Caco-2 (cell line): ENCODE data around the gene PKP3. TPM values are rescaled to one million over a fixed set of nuclear protein-coding genes. Genes with fewer than 3 reads are reported as not detected.

Experiments used
- BruUV-seq: library from RNA; stranded (reverse); fragments of 400-500 nt; replicated peaks from 2 replicates; lab custom pipeline; 2021; lab: Mats Ljungman, UMichigan
- CTCF ChIA-PET: fragments of 300-600 bp; sonication (Branson Sonifier 250); formaldehyde crosslinking; loops from one replicate; lab custom pipeline; 2022; ENCODE audit warnings: antibody characterized with exemption; lab: Charles Lee
- POLR2A ChIA-PET: fragments of 300-600 bp; sonication (Branson Sonifier 250); formaldehyde crosslinking; loops from one replicate; lab custom pipeline; 2022; ENCODE audit warnings: antibody characterized with exemption; lab: Charles Lee
- DNase-seq, 2 experiments: peaks; one replicate each; pipeline versions ENCODE4 v3.0.0 to v3.0.0-alpha.2; 2020 to 2022
- H3K27me3 ChIP-seq: replicated peaks from 2 replicates; pipeline ENCODE4 v1.6.0; 2011; ENCODE audit warnings: low read length; ENCODE audit not compliant: control insufficient read depth, insufficient read depth
- H3K36me3 ChIP-seq: 2 replicates; pipeline ENCODE4 v1.5.1; 2011; ENCODE audit warnings: low read length; ENCODE audit not compliant: control insufficient read depth, insufficient read depth
- H3K4me1 ChIP-seq: fragments of 250-450 bp; sonication (Bioruptor Pico); 2 replicates; pipeline ENCODE4 v1.5.1; 2020; ENCODE audit warnings: mild to moderate bottlenecking
- H3K4me3 ChIP-seq: 2 replicates; pipeline ENCODE4 v1.5.1; 2011; ENCODE audit warnings: low read depth, mild to moderate bottlenecking, control low read depth, low read length
- H3K9me3 ChIP-seq: fragments of 250-450 bp; sonication (Bioruptor Pico); 2 replicates; pipeline ENCODE4 v1.5.1; 2020; ENCODE audit warnings: mild to moderate bottlenecking, moderate library complexity
- H3K27ac Mint-ChIP-seq: one replicate; pipeline ENCODE4 v1.8.0; 2022; ENCODE audit warnings: mixed read lengths; ENCODE audit not compliant: unreplicated experiment
- H3K27me3 Mint-ChIP-seq: one replicate; pipeline ENCODE4 v1.8.0; 2022; ENCODE audit warnings: mixed read lengths; ENCODE audit not compliant: insufficient read depth, unreplicated experiment
- H3K36me3 Mint-ChIP-seq: one replicate; pipeline ENCODE4 v1.8.0; 2022; ENCODE audit warnings: mild to moderate bottlenecking, mixed read lengths; ENCODE audit not compliant: insufficient read depth, unreplicated experiment
- H3K4me1 Mint-ChIP-seq: one replicate; pipeline ENCODE4 v1.8.0; 2022; ENCODE audit warnings: low read depth, mixed read lengths; ENCODE audit not compliant: unreplicated experiment
- H3K4me3 Mint-ChIP-seq: one replicate; pipeline ENCODE4 v1.8.0; 2022; ENCODE audit warnings: mild to moderate bottlenecking, moderate library complexity, mixed read lengths; ENCODE audit not compliant: unreplicated experiment
- H3K9me3 Mint-ChIP-seq: one replicate; pipeline ENCODE4 v1.8.0; 2022; ENCODE audit warnings: mixed read lengths; ENCODE audit not compliant: unreplicated experiment
- CTCF ChIP-seq, 2 experiments: fragments of 200-600 bp in 1 of 2; IDR thresholded peaks; 1 replicate in 1 of 2; 2 replicates in 1 of 2; pipeline versions ENCODE4 v1.5.1 to v1.8.0; 2011 to 2022; ENCODE audit warnings: antibody characterized with exemption in 1 of 2, control low read depth in 1 of 2, inconsistent platforms in 1 of 2, low read depth in 1 of 2, low read length in 1 of 2, mild to moderate bottlenecking in 1 of 2, moderate library complexity in 1 of 2; ENCODE audit not compliant: insufficient read depth in 1 of 2, severe bottlenecking in 1 of 2, unreplicated experiment in 1 of 2
- intact Hi-C: fragments of 100-400 bp; cut with micrococcal nuclease; formaldehyde crosslinking; loops from one replicate; pipeline ENCODE4 v1.10.0; 2022; ENCODE audit not compliant: unreplicated experiment
- total RNA-seq: library from RNA; stranded (reverse); gene quantifications from 2 replicates; pipeline ENCODE4 v1.2.3, GENCODE V29; 2022

Gene PKP3
- total RNA-seq, 1 experiment from 2014 or later = 149 TPM

GRCh38 chr11:396511-396947 is 2.5 kb downstream of the PKP3 start:
- Mint-ChIP-seq H3K4me1 (peaks cover 8% of the 10 kb centered on the region), H3K27ac (no peak overlapping the region), H3K36me3 (peaks cover 38% of the 10 kb centered on the region), H3K27me3 (no peaks in the 10 kb centered on the region), H3K9me3 (no peaks in the 10 kb centered on the region), H3K4me3 (peak overlapping the region; percentile 86)
- peak in 1 of 2 experiments; percentile 24 for TF ChIP-seq CTCF (IDR thresholded peaks at IDR 0.05; ENCODE audit: insufficient read depth in 1 of 2, low read depth in 1 of 2, low read length in 1 of 2, severe bottlenecking in 1 of 2, unreplicated experiment in 1 of 2)
- Histone ChIP-seq H3K9me3 (0 out of 2 replicates have a peak, but pooled peaks cover 3% of the 10 kb centered on the region), H3K36me3 (peaks cover 2% of the 10 kb centered on the region), H3K4me3 (no peak overlapping the region), H3K4me1 (peaks cover 27% of the 10 kb centered on the region), H3K27me3 (no peaks in the 10 kb centered on the region)
- CTCF ChIA-PET = interaction anchor here (0.9 to 1.2 kb wide), 2 partner anchors 52 to 146 kb away, joined by 3 read pairs; no protein-coding TSS in a partner anchor
- intact Hi-C loops = loop anchor here (10.0 kb wide), 1 partner anchor 48 kb away; the partner anchor contains the start of gene ANO9
- no TSS peak for BruUV-seq
- POLR2A ChIA-PET = no interaction called here
- no peak for DNase-seq

GRCh38 chr11:396948-397548 is 3.0 kb downstream of the PKP3 start:
- H3K9me3 Mint-ChIP-seq = no peaks in the 10 kb centered on the region
- DNase-seq = no peak
- H3K4me1 Mint-ChIP-seq = peaks cover 8% of the 10 kb centered on the region
- H3K4me3 Mint-ChIP-seq = no peak overlapping the region
- CTCF ChIA-PET = interaction anchor here (0.9 to 1.2 kb wide), 2 partner anchors 52 to 146 kb away, joined by 3 read pairs; no protein-coding TSS in a partner anchor
- BruUV-seq = no TSS peak
- Histone ChIP-seq H3K36me3 (peaks cover 2% of the 10 kb centered on the region), H3K27me3 (no peaks in the 10 kb centered on the region), H3K4me1 (peaks cover 22% of the 10 kb centered on the region), H3K4me3 (no peak overlapping the region), H3K9me3 (0 out of 2 replicates have a peak, but pooled peaks cover 3% of the 10 kb centered on the region)
- no peak overlapping the region for H3K27ac Mint-ChIP-seq
- peaks cover 38% of the 10 kb centered on the region for H3K36me3 Mint-ChIP-seq
- TF ChIP-seq CTCF (IDR thresholded peaks at IDR 0.05; ENCODE audit: insufficient read depth in 1 of 2, low read depth in 1 of 2, low read length in 1 of 2, severe bottlenecking in 1 of 2, unreplicated experiment in 1 of 2) = no peak
- POLR2A ChIA-PET = no interaction called here
- H3K27me3 Mint-ChIP-seq = no peaks in the 10 kb centered on the region
- intact Hi-C loops = loop anchor here (10.0 kb wide), 1 partner anchor 48 kb away; the partner anchor contains the start of gene ANO9

- no TSS peak for BruUV-seq
- H3K9me3 Mint-ChIP-seq = no peaks in the 10 kb centered on the region
- 0 out of 2 replicates have a peak, but pooled peaks cover 3% of the 10 kb centered on the region for H3K9me3 ChIP-seq
- peaks cover 8% of the 10 kb centered on the region for H3K4me1 Mint-ChIP-seq
- H3K4me3 Mint-ChIP-seq = no peak overlapping the region
- no peak overlapping the region for H3K4me3 ChIP-seq
- no peak for TF ChIP-seq CTCF (IDR thresholded peaks at IDR 0.05; ENCODE audit: insufficient read depth in 1 of 2, low read depth in 1 of 2, low read length in 1 of 2, severe bottlenecking in 1 of 2, unreplicated experiment in 1 of 2)
- H3K4me1 ChIP-seq = peaks cover 6% of the 10 kb centered on the region
- intact Hi-C loops = loop anchor here (10.0 kb wide), 1 partner anchor 46 kb away; the partner anchor contains the start of gene ANO9
- H3K27me3 Mint-ChIP-seq = no peaks in the 10 kb centered on the region
- H3K27ac Mint-ChIP-seq = no peak overlapping the region
- H3K36me3 ChIP-seq = peaks cover 2% of the 10 kb centered on the region
- CTCF ChIA-PET = no interaction called here
- peaks cover 46% of the 10 kb centered on the region for H3K36me3 Mint-ChIP-seq
- H3K27me3 ChIP-seq = no peaks in the 10 kb centered on the region
- POLR2A ChIA-PET = no interaction called here
- no peak for DNase-seq
Observed at GRCh38 chr11:398826-399225, 4.8 kb downstream of the PKP3 start.
